ENCODE results near the gene CXCL17. TPM values are rescaled to one million over a fixed set of nuclear protein-coding genes. Genes with fewer than 3 reads are reported as not detected.
"Not testable (repeated sequence)": the region's sequence is repeated elsewhere in the genome, so short reads cannot be mapped to it uniquely, and the experiment has no call there.

CXCL17 gene
- total RNA-seq, 1 donor from 2014 or later, result not detected

DNA sequence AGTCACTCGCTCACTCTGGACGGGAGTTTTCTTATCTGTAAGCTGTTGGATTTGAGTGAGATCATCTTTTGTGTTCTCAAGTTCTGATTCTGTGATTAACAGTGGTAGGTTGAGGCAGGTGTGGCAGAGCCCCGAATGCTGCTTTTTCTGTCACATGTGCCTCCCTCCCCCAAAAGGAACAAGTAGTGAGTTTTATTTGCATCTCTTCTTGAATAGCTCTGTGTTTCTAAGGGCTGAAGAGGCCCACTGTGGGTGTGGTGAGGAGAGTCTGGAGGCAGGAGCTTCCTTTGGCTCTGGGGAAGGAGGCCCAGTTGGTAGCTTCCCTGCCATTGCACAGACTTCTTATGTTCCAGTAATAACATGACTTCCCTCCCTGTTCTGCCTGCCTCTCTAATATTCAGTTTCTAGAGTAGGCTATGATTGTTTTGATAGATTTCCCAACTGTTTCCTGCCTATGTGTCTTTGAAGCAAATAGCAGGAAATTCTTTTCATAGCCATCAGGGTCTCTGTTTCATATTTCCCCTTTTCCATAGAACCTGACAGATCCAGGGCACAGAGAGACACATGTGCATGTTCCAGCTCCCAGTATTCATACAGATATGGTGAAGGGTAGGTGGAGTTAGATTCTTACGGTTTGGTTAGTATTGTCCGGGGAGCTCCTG, 23.9 kb upstream of the CXCL17 start:
- peak; percentile 20 to 56 for DNase-seq (ENCODE audit: low read depth in 2 of 2)

DNA sequence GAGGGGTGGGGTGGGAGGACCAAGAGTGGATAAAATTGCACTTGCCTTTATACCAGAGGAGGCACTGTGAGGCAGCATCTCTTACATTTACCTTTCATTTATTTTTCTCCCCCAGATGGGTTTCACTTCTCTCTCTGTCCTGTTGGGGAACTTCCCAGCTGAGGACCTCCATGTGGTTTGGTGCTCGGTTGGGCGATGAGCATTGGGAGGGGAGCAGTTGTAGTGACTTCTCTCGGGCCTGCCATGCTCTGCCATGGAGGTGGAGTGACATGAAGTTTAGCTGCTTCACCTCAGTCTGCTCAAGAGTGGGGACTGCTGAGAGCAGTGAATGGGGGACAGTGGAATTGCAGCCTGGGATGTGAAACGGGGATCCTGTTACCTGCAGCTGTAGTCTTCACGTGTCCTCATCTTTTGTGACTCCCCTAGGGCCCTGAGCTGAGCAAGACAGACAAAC, 23.1 kb upstream of the CXCL17 start:
- no peak for DNase-seq (ENCODE audit: low read depth in 2 of 2)

GRCh38 chr19:42461700-42462324, 19.1 kb upstream of the CXCL17 start:
- DNase-seq (ENCODE audit: low read depth in 2 of 2), result no peak

DNA sequence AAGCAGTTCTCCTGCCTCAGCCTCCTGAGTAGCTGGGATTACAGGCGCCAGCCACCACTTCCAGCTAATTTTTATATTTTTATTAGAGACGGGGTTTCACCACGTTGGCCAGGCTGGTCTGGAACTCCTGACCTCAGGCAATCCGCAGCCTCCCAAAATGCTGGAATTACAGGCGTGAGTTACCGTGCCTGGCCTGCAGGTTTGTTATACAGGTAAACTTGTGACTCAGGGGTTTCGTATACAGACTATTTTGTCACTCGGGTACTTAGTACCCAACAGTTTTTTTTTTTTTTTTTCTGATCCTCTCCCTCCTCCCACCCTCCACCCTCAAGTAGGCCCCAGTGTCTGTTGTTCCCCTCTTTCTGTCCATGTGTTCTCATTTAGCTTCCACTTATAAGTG, 18.5 kb upstream of the CXCL17 start:
- DNase-seq (ENCODE audit: low read depth in 2 of 2), result not testable (repeated sequence)

DNA sequence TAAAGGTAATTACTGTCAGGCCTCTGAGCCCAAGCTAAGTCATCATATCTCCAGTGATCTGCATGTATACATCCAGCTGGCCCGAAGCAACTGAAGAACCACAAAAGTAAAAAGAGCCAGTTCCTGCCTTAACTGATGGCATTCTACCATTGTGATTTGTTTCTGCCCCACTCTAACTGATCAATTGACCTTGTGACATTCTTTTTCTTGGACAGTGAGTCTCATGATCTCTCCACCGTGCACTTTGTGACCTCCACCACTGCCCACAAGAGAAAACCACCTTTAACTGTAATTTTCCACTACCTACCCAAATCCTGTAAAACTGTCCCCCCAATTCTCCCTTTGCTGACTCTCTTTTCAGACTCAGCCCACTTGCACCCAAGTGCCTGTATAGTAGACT, 17.2 kb upstream of the CXCL17 start:
- no peak for DNase-seq (ENCODE audit: low read depth in 2 of 2)

DNA sequence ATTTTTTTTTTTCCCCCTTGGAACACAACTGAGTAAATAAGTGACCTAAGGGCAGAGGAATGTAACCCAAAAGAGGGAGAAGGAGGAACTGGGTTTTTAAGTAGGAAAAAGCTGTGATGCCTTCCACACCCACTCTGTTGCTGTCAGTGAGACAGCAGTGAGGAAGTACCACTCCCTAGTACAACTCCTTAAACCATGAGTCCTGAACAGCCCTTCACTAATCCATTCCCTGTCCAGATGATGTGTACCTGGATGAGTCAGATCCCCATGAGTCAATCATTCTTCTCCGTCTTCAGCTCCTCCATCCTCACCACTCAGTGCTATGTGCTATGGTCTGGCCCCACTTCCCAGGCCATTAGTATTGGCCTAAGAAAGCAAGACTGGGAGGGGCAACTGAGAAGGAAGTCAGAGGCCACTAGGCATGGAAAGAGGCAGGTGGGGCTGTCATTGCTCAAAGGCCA, 12.9 kb upstream of the CXCL17 start:
- no peak for DNase-seq (ENCODE audit: low read depth in 2 of 2)

DNA sequence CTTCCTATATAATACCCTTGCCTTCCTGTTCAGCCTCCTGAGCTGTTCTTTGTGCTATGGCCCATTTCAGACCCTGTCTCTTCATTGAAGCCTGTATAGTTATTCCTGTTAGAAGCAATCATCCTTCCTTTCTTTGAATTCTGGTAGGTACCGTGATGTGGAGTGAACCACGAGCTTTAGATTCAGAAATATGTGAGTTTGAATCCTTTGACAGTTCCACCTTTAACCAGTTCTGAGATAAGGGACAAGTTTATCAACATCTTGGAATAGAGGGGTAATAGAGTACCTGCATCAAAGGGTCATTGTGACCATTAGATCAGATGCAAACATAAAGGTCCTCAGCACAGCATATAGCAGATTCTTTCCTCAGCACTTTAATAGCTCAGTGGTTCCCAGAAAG, 12.3 kb upstream of the CXCL17 start:
- no peak for DNase-seq (ENCODE audit: low read depth in 2 of 2)

DNA sequence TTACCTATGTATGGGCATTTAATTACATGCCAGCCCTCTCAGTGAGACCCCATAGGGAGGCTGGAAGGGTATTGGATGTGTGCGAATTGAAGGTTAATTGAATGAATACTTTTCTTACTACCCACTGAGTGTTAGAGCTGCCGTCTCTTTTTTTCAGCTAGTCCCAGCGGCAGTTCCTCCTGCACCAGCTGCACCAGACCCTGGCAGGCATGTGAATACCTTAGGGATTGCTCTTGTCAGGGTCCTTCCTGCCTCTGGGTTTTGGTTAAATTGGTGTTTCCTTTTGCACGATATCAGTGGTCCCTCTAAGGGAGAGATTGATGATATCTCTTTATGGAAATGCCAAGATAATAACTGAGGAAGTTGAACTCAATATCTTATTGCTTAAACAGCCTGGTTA, 9.8 kb upstream of the CXCL17 start:
- no peak for DNase-seq (ENCODE audit: low read depth in 2 of 2)

DNA sequence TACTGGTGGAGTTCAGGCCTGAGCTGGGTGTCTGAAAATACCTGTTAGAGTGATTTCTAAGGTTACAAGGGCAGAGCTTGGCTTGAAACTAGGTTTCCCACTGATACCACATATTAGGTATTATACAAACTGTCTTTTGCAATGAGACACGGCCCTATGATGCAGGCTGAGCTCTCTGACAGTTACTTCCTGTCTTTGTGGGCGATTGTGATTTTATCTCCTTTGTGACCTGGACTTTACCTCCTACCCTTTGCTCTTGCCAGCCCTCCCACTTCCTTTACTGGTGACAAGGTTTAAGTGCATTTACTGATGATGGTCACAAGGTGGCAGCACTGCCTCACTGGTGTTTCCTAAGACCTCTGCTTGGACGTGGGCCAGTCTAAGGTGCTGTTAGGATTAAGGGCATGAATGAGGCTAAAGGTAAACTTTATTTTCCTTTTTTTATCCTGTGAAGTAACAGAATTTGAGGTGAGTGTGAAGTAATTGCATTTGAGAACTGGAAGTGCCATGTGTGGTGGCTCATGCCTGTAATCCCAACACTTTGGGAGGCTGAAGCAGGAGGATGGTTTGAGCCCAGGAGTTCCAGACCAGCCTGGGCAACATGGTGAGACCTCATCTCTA, 7.7 kb upstream of the CXCL17 start:
- DNase-seq (ENCODE audit: low read depth in 2 of 2), result peak; percentile 87 to 96

- DNase-seq (ENCODE audit: low read depth in 2 of 2), result not testable (repeated sequence)
Observed at GRCh38 chr19:42448306-42448705, 5.6 kb upstream of the CXCL17 start.

- no peak for DNase-seq (ENCODE audit: low read depth in 2 of 2)
Observed at GRCh38 chr19:42445948-42446347, 3.2 kb upstream of the CXCL17 start.

GRCh38 chr19:42443944-42444398, 1.2 kb upstream of the CXCL17 start:
- DNase-seq (ENCODE audit: low read depth in 2 of 2), result no peak

- DNase-seq (ENCODE audit: low read depth in 2 of 2), result no peak
Observed at GRCh38 chr19:42441049-42441445, 1.7 kb downstream of the CXCL17 start.

DNA sequence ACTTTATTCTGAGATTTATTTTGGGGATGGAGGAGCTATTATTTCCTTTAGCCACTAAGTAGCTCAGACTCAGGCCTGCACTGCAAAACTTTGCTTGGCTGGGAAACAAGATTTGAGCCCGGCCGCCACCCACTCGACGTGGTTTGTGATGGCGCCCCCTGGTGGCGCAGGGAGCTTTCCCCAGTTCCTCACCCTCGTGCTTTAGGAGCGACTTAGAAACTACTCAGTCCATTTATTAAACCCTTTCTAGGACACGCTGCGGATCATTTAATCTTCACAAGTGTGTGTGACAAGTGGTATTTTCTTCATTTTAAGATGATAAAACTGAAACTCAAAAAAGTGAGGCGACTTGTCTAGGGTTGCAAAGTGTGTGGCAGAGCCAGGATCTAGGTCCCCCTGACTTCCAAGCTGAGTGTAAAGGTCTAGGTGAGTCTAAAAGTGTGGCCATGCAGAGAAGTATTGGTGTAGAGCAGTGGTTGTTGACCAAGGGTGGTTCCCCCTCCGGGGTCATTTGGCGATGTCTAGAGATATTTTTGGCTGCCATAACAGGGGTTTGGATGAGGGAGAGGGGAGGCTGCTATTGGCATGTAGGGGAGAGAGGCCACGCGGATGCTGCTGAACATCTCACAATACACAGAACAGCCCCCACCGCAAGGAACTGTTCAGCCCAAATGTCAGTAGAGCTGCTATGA, 2.2 kb downstream of the CXCL17 start:
- peak; percentile 72 to 80 for DNase-seq (ENCODE audit: low read depth in 2 of 2)

GRCh38 chr19:42436006-42436405, 6.7 kb downstream of the CXCL17 start:
- no peak for DNase-seq (ENCODE audit: low read depth in 2 of 2)

- no peak for DNase-seq (ENCODE audit: low read depth in 2 of 2)
Observed at GRCh38 chr19:42435316-42435715, 7.4 kb downstream of the CXCL17 start.

DNA sequence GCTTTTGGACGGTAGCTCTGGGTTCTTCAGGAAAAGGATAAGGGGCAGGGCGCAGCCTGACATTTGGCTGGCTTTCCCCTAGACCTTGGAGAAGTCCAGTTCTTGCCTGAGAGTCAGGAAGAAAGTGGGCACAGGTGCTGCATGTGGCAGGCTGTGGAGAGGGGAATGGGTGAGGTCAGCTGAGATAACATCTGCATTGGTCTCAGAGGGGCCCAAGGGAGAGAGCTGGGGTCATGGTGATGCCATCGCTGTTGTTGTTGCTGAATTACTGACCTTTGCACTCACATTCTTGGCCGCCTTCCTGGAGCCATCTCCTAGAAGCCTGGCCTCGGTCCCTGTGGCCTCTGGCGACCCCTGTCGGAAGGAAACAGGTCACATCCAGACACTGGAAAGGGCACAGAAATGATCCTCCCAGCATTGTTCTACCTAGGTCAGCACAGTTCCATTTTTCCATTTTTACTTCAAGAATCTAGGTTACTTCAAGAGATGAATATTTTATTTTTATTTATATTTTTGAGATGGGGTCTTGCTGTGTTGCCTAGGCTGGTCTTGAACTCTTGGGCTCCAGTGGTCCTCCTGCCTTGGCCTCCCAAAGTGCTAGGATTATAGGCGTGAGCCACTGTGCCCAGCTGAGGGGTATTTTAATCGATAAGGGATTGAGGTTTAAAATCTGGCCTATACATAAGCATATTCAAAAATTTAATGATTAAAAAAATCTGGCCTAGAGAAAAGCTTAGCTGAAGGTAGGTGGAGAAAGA, 9.1 kb downstream of the CXCL17 start:
- peak; percentile 46 to 70 for DNase-seq (ENCODE audit: low read depth in 2 of 2)

- DNase-seq (ENCODE audit: low read depth in 2 of 2), result no peak
Observed at GRCh38 chr19:42431486-42431885, 11.3 kb downstream of the CXCL17 start.

DNA sequence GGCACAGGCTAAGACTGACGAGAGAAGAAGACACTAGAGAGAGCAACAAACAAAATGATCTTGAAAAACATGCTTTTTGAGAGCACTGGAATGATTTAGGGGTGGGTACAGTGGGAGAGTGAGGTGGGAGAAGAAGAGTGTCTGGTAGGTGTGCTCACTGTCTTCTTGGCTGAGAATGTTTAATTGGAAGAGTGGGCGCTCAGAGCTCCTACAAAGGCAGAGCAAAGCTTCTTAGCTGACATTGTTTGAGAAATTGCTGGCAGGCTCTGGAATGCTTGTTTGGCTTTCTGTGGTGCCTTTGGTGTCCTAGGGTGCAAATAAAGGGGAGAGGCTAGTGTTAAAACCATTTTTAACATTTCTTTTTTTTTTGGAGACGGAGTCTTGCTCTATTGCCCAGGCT, 14.1 kb downstream of the CXCL17 start:
- DNase-seq (ENCODE audit: low read depth in 2 of 2), result no peak

- no peak for DNase-seq (ENCODE audit: low read depth in 2 of 2)
Observed at GRCh38 chr19:42427313-42427712, 15.4 kb downstream of the CXCL17 start, which contains the start of gene LIPE. TSS of gene LIPE (minus strand) at chr19:42427388. CDS start at chr19:42427149, 239 bp downstream.

DNA sequence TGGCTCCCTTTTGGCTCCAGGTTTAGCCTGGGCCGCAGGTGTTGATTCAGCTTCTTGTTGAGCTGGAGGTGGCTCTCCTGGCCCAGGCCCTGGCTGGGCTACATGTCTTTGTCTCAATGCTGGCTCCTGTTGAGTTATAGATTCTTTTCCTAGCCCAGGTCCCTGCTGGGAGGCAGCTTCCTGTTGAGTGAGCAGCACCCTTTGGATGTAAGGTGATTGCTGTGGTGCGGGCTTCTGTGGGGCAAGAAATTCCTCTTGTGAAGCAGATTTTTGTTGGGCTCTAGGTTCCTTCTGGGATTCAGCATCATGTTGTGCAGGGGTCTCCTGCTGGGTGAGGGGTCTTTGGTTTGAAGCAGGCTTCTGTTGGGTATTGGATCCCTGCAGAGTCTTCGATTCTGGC, 16.1 kb downstream of the CXCL17 start:
- DNase-seq (ENCODE audit: low read depth in 2 of 2), result no peak
